D721Med (cell line): ENCODE measurements around the gene INPP5A.

ENCODE experiments used
- DNase-seq: peaks from one replicate; pipeline ENCODE4 v3.0.0; 2011; ENCODE audit warnings: low spot score; ENCODE audit not compliant: insufficient read length
- FAIRE-seq: peaks from 2 replicates; lab custom pipeline; 2011; peaks lifted over from hg19 to GRCh38; lab: Jason Lieb, UNC
- TF ChIP-seq, protein P1 (sequence below): IDR thresholded peaks from 2 replicates; pipeline ENCODE4 v1.5.1; 2012; ENCODE audit warnings: mild to moderate bottlenecking, control low read depth; ENCODE audit not compliant: insufficient read depth; ENCODE audit errors: missing control alignments

The INPP5A gene

DNA sequence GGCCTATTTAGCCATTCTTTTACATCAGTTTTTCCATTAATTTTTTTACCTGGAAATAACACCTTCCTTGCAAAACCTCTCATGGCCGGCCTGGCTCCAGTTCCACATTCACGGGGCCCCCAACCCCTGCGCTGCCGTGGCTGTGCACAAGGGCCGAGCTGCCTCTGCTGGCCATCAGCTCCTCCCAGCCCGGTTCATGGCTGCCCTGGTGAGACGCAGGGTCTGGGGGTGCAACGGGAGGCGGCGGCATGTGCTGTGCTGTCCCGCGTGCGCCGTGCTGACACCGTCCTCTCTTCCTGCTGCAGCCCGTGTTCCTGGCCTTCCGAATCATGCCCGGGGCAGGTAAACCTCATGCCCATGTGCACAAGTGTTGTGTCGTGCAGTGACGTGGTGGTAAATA lies 244.0 kb downstream of the INPP5A start:
- TF ChIP-seq, protein P1, sequence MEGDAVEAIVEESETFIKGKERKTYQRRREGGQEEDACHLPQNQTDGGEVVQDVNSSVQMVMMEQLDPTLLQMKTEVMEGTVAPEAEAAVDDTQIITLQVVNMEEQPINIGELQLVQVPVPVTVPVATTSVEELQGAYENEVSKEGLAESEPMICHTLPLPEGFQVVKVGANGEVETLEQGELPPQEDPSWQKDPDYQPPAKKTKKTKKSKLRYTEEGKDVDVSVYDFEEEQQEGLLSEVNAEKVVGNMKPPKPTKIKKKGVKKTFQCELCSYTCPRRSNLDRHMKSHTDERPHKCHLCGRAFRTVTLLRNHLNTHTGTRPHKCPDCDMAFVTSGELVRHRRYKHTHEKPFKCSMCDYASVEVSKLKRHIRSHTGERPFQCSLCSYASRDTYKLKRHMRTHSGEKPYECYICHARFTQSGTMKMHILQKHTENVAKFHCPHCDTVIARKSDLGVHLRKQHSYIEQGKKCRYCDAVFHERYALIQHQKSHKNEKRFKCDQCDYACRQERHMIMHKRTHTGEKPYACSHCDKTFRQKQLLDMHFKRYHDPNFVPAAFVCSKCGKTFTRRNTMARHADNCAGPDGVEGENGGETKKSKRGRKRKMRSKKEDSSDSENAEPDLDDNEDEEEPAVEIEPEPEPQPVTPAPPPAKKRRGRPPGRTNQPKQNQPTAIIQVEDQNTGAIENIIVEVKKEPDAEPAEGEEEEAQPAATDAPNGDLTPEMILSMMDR = no peak
- DNase-seq (no peak), FAIRE-seq (no peak)

DNA sequence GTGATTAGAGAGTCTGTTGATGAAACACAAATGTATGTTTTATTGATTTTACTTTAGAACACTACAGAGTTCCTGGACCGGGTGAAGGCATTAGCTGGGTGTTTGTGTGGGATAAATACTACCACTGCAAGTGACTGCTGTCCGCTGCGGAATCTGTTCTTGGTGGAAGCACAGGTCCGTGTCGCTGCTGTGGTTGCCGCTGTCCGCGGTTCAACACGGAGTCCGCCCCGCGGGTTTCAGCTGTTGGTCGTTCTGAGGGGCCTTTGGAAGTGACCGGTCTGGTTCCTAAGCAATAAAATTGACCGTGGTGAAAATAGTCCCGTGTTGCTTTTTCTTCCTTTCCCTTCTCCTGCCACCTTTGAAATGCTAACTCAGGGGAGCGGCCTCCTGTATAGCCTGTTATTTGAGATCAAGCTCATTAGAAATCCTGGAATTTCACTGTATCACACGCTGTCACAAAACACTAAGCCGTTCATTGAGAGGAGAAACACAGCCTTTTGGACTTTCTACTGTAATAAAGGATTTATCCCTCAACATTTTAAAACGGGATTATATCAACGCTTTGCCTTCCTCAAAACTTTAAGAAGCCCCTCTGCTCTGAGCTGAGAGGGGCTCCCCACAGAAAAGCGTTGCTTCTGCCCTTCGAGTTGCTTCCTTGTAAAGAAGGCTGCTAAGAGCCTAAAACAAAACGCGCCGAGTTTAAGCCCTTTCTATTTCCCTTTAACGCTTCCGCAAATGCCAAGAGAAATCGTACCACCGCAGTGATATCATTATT lies 245.8 kb downstream of the INPP5A start:
- DNase-seq = no peak
- TF ChIP-seq, protein P1 = no peak
- no peak for FAIRE-seq

DNA sequence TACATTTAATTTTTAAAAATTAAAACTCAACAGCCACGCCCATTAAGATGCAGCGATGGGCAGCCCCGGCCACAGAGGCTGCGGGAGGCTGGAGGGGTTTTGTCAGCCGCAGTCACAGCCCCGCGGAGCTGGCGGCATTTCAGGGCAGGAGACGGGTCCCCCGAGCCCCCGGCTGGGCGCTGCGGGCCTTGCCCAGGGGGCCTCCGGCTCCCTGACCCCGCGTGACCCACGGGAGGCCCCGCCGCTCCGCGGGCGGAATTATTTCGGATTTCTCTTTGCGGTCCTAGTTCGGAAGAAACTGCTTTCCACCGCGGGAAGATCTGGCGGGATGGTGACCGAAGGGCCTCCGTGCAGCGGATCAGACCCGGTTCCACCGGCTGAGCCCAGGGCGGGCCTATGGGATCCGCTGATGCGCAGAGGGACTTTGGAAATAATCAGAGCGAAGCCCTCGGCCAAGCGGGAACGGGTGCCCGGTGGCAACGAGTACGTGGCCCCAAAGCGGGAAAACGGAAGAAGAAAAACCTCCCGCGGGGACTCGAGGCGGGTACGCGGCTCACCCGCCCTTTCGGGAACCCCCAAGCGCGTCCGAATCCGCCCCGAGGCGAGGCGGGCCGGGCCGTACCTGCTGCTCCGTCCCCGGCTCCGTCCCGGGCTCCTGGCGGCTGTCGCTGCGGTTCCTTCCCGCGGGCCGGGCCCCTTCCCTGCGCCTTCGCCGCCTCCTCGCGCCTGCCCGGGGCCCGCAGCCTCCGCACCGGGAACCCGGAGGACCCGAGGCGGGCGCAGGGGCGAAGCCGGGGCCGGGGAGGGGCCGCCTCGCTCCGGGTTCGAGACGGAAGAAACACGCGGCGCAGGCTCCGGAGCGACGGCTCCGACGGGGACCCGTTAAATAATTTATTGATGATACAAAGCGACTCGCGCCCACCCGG lies 246.6 kb downstream of the INPP5A start:
- DNase-seq = no peak
- no peak for FAIRE-seq
- TF ChIP-seq, protein P1 = no peak

DNA sequence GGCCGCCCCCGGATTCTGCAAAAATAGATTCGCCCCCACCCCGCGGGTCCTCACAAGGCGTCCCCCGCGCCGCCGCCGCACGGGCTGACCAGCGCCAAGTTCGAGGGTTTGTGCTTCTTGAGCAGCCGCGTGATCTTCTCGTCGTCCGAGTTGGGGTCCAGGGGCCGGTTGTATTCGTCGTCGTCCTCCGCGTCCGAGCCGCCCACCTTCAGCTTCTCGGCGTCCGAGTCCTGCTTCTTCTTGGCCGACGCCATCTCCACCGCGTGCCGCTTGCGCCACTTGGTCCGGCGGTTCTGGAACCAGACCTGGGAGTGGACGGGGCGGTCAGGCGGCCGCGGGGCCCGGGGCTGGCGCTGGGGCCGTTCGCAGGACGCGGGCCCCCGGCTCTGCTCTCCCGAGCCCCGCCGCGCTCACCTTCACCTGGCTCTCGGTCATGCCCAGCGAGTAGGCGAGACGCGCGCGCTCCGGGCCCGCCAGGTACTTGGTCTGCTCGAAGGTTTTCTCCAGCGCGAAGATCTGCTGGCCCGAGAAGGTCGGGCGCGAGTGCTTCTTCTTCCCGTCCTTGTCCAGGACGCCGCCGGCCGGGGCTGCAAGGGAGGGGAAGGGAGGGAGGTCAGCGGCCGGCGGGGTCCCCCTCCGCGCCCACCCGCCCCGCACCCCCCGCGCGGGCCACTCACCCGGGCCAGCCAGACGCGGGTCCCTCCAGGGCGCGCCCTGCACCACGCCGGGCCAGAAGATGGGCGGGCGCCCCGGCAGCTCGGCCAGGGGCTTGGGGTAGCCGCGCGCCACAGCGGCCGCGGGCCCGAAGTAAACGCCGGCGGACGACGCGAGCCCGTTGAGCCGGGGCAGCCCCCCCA lies 247.5 kb downstream of the INPP5A start:
- TF ChIP-seq, protein P1 = no peak
- FAIRE-seq (no peak), DNase-seq (no peak)

DNA sequence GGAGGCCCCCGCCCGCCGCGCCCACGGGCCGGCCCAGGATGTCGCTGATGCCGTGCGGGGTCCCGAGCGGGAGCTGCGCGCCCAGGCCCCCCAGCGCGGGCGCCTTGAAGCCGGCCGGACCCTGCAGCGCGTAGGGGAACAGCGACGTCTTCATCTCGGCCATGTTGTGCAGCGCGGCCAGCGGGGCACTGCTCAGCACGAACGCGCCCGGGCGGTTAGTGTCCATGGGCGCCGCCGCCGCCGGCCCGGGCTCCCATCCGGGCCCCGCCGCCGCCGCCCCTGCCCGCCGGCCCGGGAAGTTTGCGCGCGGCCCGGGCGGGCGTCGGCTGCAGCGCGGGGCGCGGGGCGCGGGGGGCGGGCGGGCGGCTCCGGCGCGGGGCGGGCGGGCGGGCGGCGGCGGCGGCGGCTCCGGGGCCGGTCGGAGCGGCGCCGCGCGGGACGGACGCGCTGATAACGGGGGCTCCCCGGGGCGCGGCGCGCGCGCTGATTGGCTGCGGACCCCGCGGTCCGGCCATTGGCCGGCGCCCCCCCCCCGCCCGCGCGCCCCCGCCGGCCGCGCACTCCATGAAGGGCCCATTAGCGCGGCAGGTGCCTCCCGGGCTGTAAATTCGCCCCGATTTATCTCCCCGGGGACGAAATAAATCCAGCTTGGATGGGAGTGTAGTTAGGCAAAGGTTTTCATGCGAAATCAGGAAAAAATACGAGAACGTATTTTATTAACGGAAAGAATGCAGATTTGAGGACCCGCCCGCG lies 248.3 kb downstream of the INPP5A start, which contains the start of gene NKX6-2:
NKX6-2 (minus strand) TSS at position 425 of the 753 bp plus-strand sequence; CDS start at position 226, 199 bp downstream.
- TF ChIP-seq, protein P1 = no peak
- no peak for DNase-seq
- no peak for FAIRE-seq

DNA sequence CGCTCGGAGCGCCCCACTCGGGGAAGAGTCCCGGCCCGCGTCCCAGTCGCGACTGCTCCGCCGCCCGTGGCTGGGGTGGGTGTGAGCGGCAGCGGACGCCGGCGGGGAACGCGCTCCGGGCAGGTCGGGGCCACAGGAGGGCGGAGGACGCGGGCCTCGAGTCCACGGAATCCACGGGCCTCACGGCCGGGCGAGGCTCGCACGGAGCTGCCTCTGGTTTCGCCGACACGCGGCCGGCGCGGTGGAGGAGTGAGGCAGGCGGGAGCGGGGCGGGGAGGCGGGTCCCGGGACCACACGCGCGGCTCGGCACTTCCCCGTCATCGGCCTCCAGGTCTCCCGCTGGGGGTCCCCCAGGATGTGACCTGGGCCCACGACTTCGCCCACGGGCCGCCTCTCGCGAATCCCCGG lies 248.9 kb downstream of the INPP5A start:
- FAIRE-seq (no peak), DNase-seq (no peak)
- TF ChIP-seq, protein P1 = no peak
